ENCODE results near the gene VENTX.

- TF ChIP-seq CTCF (conservative IDR thresholded peaks at IDR 0.05) (no peak), ZFX (IDR thresholded peaks at IDR 0.05) (no peak)
These were observed 441 bp upstream of the VENTX start for GRCh38 chr10:133237241-133237587.

Data from C4-2B (cell line).